Mucosa of descending colon (tissue), 3 donors: Measurements from ENCODE around the gene TNFAIP8. TPM values are rescaled to one million over a fixed set of nuclear protein-coding genes. Genes with fewer than 3 reads are reported as not detected.

Experiments used
- ATAC-seq: fragments of 200-7000 bp; cut with Tn5 transposase; one replicate; pipeline ENCODE4 v1.9.1; 2020; ENCODE audit warnings: mild to moderate bottlenecking, moderate library complexity
- DNase-seq, 3 donors: peaks; one replicate each; pipeline ENCODE4 v3.0.0-alpha.2; 2020
- H3K36me3 ChIP-seq: fragments of 200-600 bp; one replicate; pipeline ENCODE4 v1.8.0; 2021; ENCODE audit warnings: low read depth, mild to moderate bottlenecking
- H3K4me1 ChIP-seq: fragments of 200-600 bp; one replicate; pipeline ENCODE4 v1.8.0; 2021; ENCODE audit warnings: low read depth, mild to moderate bottlenecking
- H3K4me3 ChIP-seq: fragments of 200-600 bp; one replicate; pipeline ENCODE4 v1.8.0; 2021; ENCODE audit warnings: mild to moderate bottlenecking
- H3K9me3 ChIP-seq: fragments of 200-600 bp; one replicate; pipeline ENCODE4 v1.8.0; 2021; ENCODE audit warnings: mild to moderate bottlenecking
- CTCF ChIP-seq: fragments of 200-600 bp; IDR thresholded peaks from one replicate; pipeline ENCODE4 v1.8.0; 2022; ENCODE audit warnings: antibody characterized with exemption, mild to moderate bottlenecking
- intact Hi-C, 2 donors: fragments of 100-400 bp; cut with DNase I in 1 of 2; cut with micrococcal nuclease in 1 of 2; formaldehyde crosslinking; loops; one replicate each; pipeline versions ENCODE4 v1.11.0 to v1.11.1; 2022; cut with DNase I, micrococcal nuclease
- total RNA-seq, 3 donors: library from RNA; stranded (reverse); fragmentation: NEBNext Ultra II Directional in 2 of 3; extraction: Animal tissue kit (Norgen Biotek cat#: 25700) in 2 of 3; gene quantifications; one replicate each; pipeline versions ENCODE4 v1.2.1 to v1.2.4, GENCODE V29; 2021 to 2023
- donor health status: DM: no; HTN: no; CAD: no; lungs with moderate emphysema.
- donor health status: DM: no; HTN: no; CAD: no.
- donor health status: DM: no; HTN: yes; CAD: no.

The TNFAIP8 gene
- total RNA-seq, 3 donors from 2014 or later = 8.7 to 15.7 (median 12.3) TPM

- ATAC-seq (no peak), DNase-seq (no peak)
- Histone ChIP-seq H3K4me3 (no peak overlapping the region), H3K9me3 (no peaks in the 10 kb centered on the region), H3K36me3 (no peaks in the 10 kb centered on the region), H3K4me1 (peaks cover 3% of the 10 kb centered on the region)
- TF ChIP-seq CTCF = no peak
- intact Hi-C loops = no loop called here
Measured at GRCh38 chr5:119313197-119313596, 42.6 kb upstream of the TNFAIP8 start.

- no peaks in the 10 kb centered on the region for H3K36me3 ChIP-seq
- H3K4me1 ChIP-seq = peaks cover 3% of the 10 kb centered on the region
- DNase-seq = no peak
- H3K9me3 ChIP-seq = no peaks in the 10 kb centered on the region
- H3K4me3 ChIP-seq = no peak overlapping the region
- intact Hi-C loops = no loop called here
- TF ChIP-seq CTCF = no peak
- no peak for ATAC-seq
Measured at GRCh38 chr5:119313658-119314605, 41.9 kb upstream of the TNFAIP8 start.

- no peak overlapping the region for H3K4me3 ChIP-seq
- intact Hi-C loops = no loop called here
- H3K4me1 ChIP-seq = peaks cover 3% of the 10 kb centered on the region
- DNase-seq = no peak
- no peak for TF ChIP-seq CTCF
- H3K36me3 ChIP-seq = no peaks in the 10 kb centered on the region
- peak; percentile 83 for ATAC-seq
- no peaks in the 10 kb centered on the region for H3K9me3 ChIP-seq
Measured at GRCh38 chr5:119315516-119315949, 40.3 kb upstream of the TNFAIP8 start.

- no peak overlapping the region for H3K4me3 ChIP-seq
- intact Hi-C loops = no loop called here
- no peak for TF ChIP-seq CTCF
- H3K9me3 ChIP-seq = no peaks in the 10 kb centered on the region
- H3K36me3 ChIP-seq = no peaks in the 10 kb centered on the region
- H3K4me1 ChIP-seq = peaks cover 3% of the 10 kb centered on the region
- DNase-seq = no peak
- ATAC-seq = no peak
Measured at GRCh38 chr5:119316086-119316485, 39.7 kb upstream of the TNFAIP8 start.

GRCh38 chr5:119316906-119317305 is 38.9 kb upstream of the TNFAIP8 start:
- Histone ChIP-seq H3K36me3 (no peaks in the 10 kb centered on the region), H3K4me1 (peaks cover 3% of the 10 kb centered on the region), H3K4me3 (no peak overlapping the region), H3K9me3 (no peaks in the 10 kb centered on the region)
- no peak for DNase-seq
- intact Hi-C loops = no loop called here
- no peak for ATAC-seq
- TF ChIP-seq CTCF = no peak
